Neural progenitor cell (in vitro differentiated cells): ENCODE data around the gene SLC20A1. TPM values are rescaled to one million over a fixed set of nuclear protein-coding genes. Genes with fewer than 3 reads are reported as not detected.

Experiments used
- DNase-seq: peaks from one replicate; pipeline ENCODE4 v3.0.0-alpha.2; 2016; ENCODE audit warnings: low spot score
- H2AFZ ChIP-seq: fragments of 200-600 bp; sonication (generic); replicated peaks from 2 replicates; pipeline ENCODE4 v1.6.1; 2016; ENCODE audit warnings: antibody characterized with exemption
- H3F3A ChIP-seq: fragments of 200-600 bp; sonication (generic); 2 replicates; pipeline ENCODE4 v1.6.1; 2016; ENCODE audit warnings: antibody characterized with exemption, low read depth
- H3K27ac ChIP-seq: fragments of 200-600 bp; sonication (generic); 2 replicates; pipeline ENCODE4 v1.5.1; 2016; ENCODE audit warnings: mild to moderate bottlenecking
- H3K27me3 ChIP-seq: fragments of 200-600 bp; sonication (generic); 2 replicates; pipeline ENCODE4 v1.6.1; 2016; ENCODE audit warnings: mild to moderate bottlenecking, moderate library complexity
- H3K36me3 ChIP-seq: fragments of 200-600 bp; sonication (generic); 2 replicates; pipeline ENCODE4 v1.5.1; 2016
- H3K4me1 ChIP-seq: fragments of 200-600 bp; sonication (generic); 2 replicates; pipeline ENCODE4 v1.6.1; 2016; ENCODE audit warnings: mixed run types
- H3K4me2 ChIP-seq: fragments of 200-600 bp; sonication (generic); 2 replicates; pipeline ENCODE4 v1.6.1; 2016
- H3K4me3 ChIP-seq: fragments of 200-600 bp; sonication (generic); 2 replicates; pipeline ENCODE4 v1.5.1; 2016
- H3K79me2 ChIP-seq: fragments of 200-600 bp; sonication (generic); 2 replicates; pipeline ENCODE4 v1.6.1; 2016; ENCODE audit warnings: low read depth
- H3K9ac ChIP-seq: fragments of 200-600 bp; sonication (generic); 2 replicates; pipeline ENCODE4 v1.6.1; 2016
- H3K9me3 ChIP-seq: fragments of 200-600 bp; sonication (generic); 2 replicates; pipeline ENCODE4 v1.5.1; 2016; ENCODE audit warnings: low read depth
- H4K20me1 ChIP-seq: fragments of 200-600 bp; sonication (generic); 2 replicates; pipeline ENCODE4 v1.6.1; 2016; ENCODE audit warnings: low read depth
- H3K27ac Mint-ChIP-seq: 3 replicates; pipeline ENCODE4 v1.8.0; 2021; ENCODE audit warnings: mixed read lengths
- H3K27me3 Mint-ChIP-seq: 2 replicates; pipeline ENCODE4 v1.8.0; 2022; ENCODE audit warnings: low read depth, mild to moderate bottlenecking, inconsistent platforms, moderate library complexity, mixed read lengths; ENCODE audit not compliant: insufficient read depth
- H3K36me3 Mint-ChIP-seq: 3 replicates; pipeline ENCODE4 v1.8.0; 2021; ENCODE audit warnings: mixed read lengths
- H3K4me1 Mint-ChIP-seq: 3 replicates; pipeline ENCODE4 v1.8.0; 2021; ENCODE audit warnings: mixed read lengths
- H3K4me3 Mint-ChIP-seq: 3 replicates; pipeline ENCODE4 v1.8.0; 2021; ENCODE audit warnings: mild to moderate bottlenecking, moderate library complexity, mixed read lengths
- H3K9me3 Mint-ChIP-seq: 3 replicates; pipeline ENCODE4 v1.8.0; 2020; ENCODE audit warnings: mixed read lengths
- EZH2 ChIP-seq: fragments of 200-600 bp; sonication (generic); IDR thresholded peaks from 2 replicates; pipeline ENCODE4 v1.6.1; 2017; ENCODE audit warnings: antibody characterized with exemption, mild to moderate bottlenecking, moderate library complexity
- EZH2phosphoT487 ChIP-seq: fragments of 200-600 bp; sonication (generic); IDR thresholded peaks from 2 replicates; pipeline ENCODE4 v1.6.1; 2017; ENCODE audit warnings: antibody characterized with exemption
- total RNA-seq: library from RNA; depleted of rRNA; stranded (reverse); fragments of >200 nt; gene quantifications from 2 replicates; pipeline ENCODE4 v1.2.3, GENCODE V29; 2015; ENCODE audit warnings: low replicate concordance
- TF ChIP-seq, protein P1 (sequence below): fragments of 200-600 bp; sonication (generic); IDR thresholded peaks from 2 replicates; pipeline ENCODE4 v1.5.1; 2017; ENCODE audit warnings: antibody characterized with exemption, mild to moderate bottlenecking

The SLC20A1 gene
- total RNA-seq, 1 donor from 2014 or later, result 61.1 TPM

DNA sequence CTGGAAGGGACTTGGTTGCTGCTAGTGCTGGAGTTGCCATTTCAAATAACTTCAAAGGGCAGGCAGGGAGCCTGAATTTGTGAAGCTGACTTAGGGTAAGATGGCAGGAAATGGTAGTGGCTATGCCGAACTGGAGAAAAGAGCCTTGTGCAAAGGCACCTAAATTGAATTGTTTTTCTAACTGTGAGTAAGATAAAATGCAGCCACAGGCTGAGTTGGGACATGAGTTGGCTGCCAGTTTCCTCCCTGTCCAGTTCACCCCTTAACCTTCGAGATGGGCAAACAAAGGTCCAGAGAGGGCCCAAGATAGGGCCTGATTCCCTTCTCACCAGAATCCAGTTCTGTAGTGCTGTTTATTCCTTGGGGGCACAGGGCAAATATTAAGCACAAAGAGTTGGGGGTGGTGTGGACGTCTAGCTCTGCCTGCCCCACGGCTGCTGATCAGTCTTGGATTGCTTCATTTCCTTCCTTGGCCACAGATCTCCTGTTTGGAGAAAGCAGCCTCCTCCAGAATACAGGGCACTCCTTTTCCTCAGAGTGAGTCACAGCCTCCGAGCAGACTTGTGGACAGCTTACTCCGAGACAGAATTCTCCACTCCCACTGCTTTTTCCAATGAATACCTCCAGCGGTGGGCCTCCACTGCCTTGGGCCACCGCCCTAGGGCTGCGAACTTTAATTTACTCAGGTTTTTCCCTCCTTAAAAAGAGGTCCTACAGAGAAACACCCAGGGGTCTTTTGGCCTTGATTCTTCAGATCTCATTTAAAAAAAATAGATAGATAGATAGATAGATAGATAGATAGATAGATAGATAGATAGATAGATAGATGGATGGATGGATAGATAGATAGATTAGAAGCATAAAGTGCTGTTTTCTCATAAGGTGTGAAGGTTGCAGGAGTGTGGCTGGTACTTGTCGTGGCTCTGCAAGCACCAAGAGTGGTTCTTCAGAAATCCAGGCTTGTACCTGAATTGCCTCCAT, 18.4 kb upstream of the SLC20A1 start:
- no peak for DNase-seq
- H3K4me2 ChIP-seq, result no peak overlapping the region
- H3K27ac Mint-ChIP-seq, result no peak overlapping the region
- H3K9me3 Mint-ChIP-seq, result no peaks in the 10 kb centered on the region
- no peaks in the 10 kb centered on the region for H3K36me3 ChIP-seq
- H3K4me3 ChIP-seq, result no peak overlapping the region
- H3K4me1 Mint-ChIP-seq, result peaks cover 29% of the 10 kb centered on the region
- H3K27me3 ChIP-seq, result no peaks in the 10 kb centered on the region
- no peak overlapping the region for H3K9ac ChIP-seq
- peaks cover 24% of the 10 kb centered on the region for H3K4me1 ChIP-seq
- H3F3A ChIP-seq, result peaks cover 8% of the 10 kb centered on the region
- no peaks in the 10 kb centered on the region for H3K36me3 Mint-ChIP-seq
- H3K9me3 ChIP-seq, result no peaks in the 10 kb centered on the region
- H3K4me3 Mint-ChIP-seq, result no peak overlapping the region
- H2AFZ ChIP-seq, result no peak overlapping the region
- H3K27me3 Mint-ChIP-seq, result no peaks in the 10 kb centered on the region
- H4K20me1 ChIP-seq, result no peaks in the 10 kb centered on the region
- no peaks in the 10 kb centered on the region for H3K79me2 ChIP-seq
- no peak overlapping the region for H3K27ac ChIP-seq
- TF ChIP-seq, protein P1, sequence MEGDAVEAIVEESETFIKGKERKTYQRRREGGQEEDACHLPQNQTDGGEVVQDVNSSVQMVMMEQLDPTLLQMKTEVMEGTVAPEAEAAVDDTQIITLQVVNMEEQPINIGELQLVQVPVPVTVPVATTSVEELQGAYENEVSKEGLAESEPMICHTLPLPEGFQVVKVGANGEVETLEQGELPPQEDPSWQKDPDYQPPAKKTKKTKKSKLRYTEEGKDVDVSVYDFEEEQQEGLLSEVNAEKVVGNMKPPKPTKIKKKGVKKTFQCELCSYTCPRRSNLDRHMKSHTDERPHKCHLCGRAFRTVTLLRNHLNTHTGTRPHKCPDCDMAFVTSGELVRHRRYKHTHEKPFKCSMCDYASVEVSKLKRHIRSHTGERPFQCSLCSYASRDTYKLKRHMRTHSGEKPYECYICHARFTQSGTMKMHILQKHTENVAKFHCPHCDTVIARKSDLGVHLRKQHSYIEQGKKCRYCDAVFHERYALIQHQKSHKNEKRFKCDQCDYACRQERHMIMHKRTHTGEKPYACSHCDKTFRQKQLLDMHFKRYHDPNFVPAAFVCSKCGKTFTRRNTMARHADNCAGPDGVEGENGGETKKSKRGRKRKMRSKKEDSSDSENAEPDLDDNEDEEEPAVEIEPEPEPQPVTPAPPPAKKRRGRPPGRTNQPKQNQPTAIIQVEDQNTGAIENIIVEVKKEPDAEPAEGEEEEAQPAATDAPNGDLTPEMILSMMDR, result no peak
- TF ChIP-seq EZH2phosphoT487 (no peak), EZH2 (no peak)

DNA sequence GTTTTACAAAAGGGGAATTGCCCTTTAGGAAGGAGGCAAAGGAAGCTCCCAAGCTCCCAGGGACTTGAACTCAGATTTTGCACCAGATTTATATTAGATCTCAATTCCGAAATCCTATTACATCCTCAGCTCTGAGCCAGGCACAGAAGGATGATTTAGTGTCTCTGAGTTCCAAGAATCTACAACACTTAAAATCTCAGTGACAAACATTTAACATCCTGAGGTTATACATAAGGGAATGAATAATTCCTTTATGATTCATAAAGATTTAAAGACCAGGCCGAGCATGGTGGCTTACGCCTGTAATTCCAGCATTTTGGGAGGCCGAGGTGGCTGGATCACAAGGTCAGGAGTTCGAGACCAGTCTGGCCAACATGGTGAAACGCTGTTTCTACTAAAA, 16.5 kb upstream of the SLC20A1 start:
- peaks cover 8% of the 10 kb centered on the region for H3F3A ChIP-seq
- peaks cover 24% of the 10 kb centered on the region for H3K4me1 ChIP-seq
- H4K20me1 ChIP-seq, result no peaks in the 10 kb centered on the region
- no peaks in the 10 kb centered on the region for H3K9me3 ChIP-seq
- DNase-seq, result no peak
- H3K27me3 Mint-ChIP-seq, result no peaks in the 10 kb centered on the region
- H3K4me3 ChIP-seq, result no peak overlapping the region
- no peak overlapping the region for H3K9ac ChIP-seq
- no peak overlapping the region for H3K27ac ChIP-seq
- H3K4me3 Mint-ChIP-seq, result no peak overlapping the region
- no peaks in the 10 kb centered on the region for H3K9me3 Mint-ChIP-seq
- no peaks in the 10 kb centered on the region for H3K36me3 Mint-ChIP-seq
- H3K27ac Mint-ChIP-seq, result no peak overlapping the region
- H2AFZ ChIP-seq, result no peak overlapping the region
- H3K79me2 ChIP-seq, result no peaks in the 10 kb centered on the region
- H3K4me2 ChIP-seq, result no peak overlapping the region
- no peaks in the 10 kb centered on the region for H3K27me3 ChIP-seq
- TF ChIP-seq EZH2 (no peak), EZH2phosphoT487 (no peak)
- TF ChIP-seq, protein P1, result no peak
- H3K4me1 Mint-ChIP-seq, result peaks cover 37% of the 10 kb centered on the region
- H3K36me3 ChIP-seq, result no peaks in the 10 kb centered on the region

DNA sequence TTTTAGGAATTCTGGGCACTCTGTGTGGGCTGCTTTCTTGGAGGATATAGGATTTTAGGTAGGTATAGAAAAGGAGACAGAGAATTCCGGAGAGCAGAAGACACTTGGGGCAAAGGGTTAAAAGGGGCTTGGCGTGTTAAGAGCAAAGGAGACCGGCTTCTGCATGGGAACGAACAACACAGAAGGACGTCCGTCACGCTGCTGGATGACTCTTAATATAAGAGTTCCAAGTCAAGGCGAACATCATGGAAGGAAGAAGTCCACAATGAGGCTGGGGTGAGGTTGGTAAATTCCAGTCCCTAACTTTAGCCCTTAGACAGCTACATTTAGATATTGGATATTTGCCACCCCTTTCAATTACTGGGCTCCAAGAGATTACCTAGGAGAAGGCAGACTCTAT, 15.9 kb upstream of the SLC20A1 start:
- H3K27ac Mint-ChIP-seq, result no peak overlapping the region
- no peak for TF ChIP-seq EZH2
- TF ChIP-seq, protein P1, result no peak
- no peak for TF ChIP-seq EZH2phosphoT487
- Histone ChIP-seq H4K20me1 (no peaks in the 10 kb centered on the region), H3K4me3 (no peak overlapping the region), H3K79me2 (no peaks in the 10 kb centered on the region), H3K36me3 (no peaks in the 10 kb centered on the region), H2AFZ (peak overlapping the region; percentile 68), H3K4me1 (peaks cover 24% of the 10 kb centered on the region), H3K9me3 (no peaks in the 10 kb centered on the region), H3K4me2 (peak overlapping the region; percentile 65), H3K27me3 (no peaks in the 10 kb centered on the region), H3F3A (peaks cover 8% of the 10 kb centered on the region), H3K9ac (no peak overlapping the region), H3K27ac (no peak overlapping the region)
- peaks cover 37% of the 10 kb centered on the region for H3K4me1 Mint-ChIP-seq
- no peak overlapping the region for H3K4me3 Mint-ChIP-seq
- no peaks in the 10 kb centered on the region for H3K27me3 Mint-ChIP-seq
- no peak for DNase-seq
- H3K36me3 Mint-ChIP-seq, result no peaks in the 10 kb centered on the region
- no peaks in the 10 kb centered on the region for H3K9me3 Mint-ChIP-seq
